ENCODE measurements around the gene DAB1.

DAB1 gene

GRCh38 chr1:56954664-56955063, 469.2 kb downstream of the DAB1 start:
- no peaks in the 10 kb centered on the region for H3K9me3 ChIP-seq (ENCODE audit: low read length)
- H3K9me2 ChIP-seq (ENCODE audit: low read depth, low read length) = no peaks in the 10 kb centered on the region
- no peaks in the 10 kb centered on the region for H3K4me1 ChIP-seq (ENCODE audit: insufficient read depth, low read length, severe bottlenecking)
- H3K4me3 ChIP-seq (ENCODE audit: low read depth, low read length, poor library complexity, severe bottlenecking) = no peak overlapping the region
- no peaks in the 10 kb centered on the region for H3K79me2 ChIP-seq (ENCODE audit: insufficient read depth, low read length)
- H3K9ac ChIP-seq (ENCODE audit: low read length) = no peak overlapping the region
- no peak overlapping the region for H2AFZ ChIP-seq (ENCODE audit: low read length)
- TF ChIP-seq CTCF (IDR thresholded peaks at IDR 0.05; ENCODE audit: low read length) = no peak
- no peak for TF ChIP-seq EZH2 (IDR thresholded peaks at IDR 0.05; ENCODE audit: borderline replicate concordance, low read length)
- H3K4me2 ChIP-seq (ENCODE audit: low read length) = no peak overlapping the region
- H3K27ac ChIP-seq (ENCODE audit: low read depth, low read length, poor library complexity, severe bottlenecking) = no peak overlapping the region
- H3F3A ChIP-seq (ENCODE audit: insufficient read depth, low read length) = no peaks in the 10 kb centered on the region
- H3K36me3 ChIP-seq (ENCODE audit: insufficient read depth, low read length) = no peaks in the 10 kb centered on the region
- 0 out of 2 replicates have a peak, but pooled peaks cover 3% of the 10 kb centered on the region for H3K27me3 ChIP-seq (ENCODE audit: insufficient read depth, low read length)
- H4K20me1 ChIP-seq (ENCODE audit: insufficient read depth, low read length) = no peaks in the 10 kb centered on the region

GRCh38 chr1:56953386-56953785, 470.5 kb downstream of the DAB1 start:
- no peak overlapping the region for H3K4me3 ChIP-seq (ENCODE audit: low read depth, low read length, poor library complexity, severe bottlenecking)
- no peak overlapping the region for H3K27ac ChIP-seq (ENCODE audit: low read depth, low read length, poor library complexity, severe bottlenecking)
- no peaks in the 10 kb centered on the region for H3K4me1 ChIP-seq (ENCODE audit: insufficient read depth, low read length, severe bottlenecking)
- H3K9me2 ChIP-seq (ENCODE audit: low read depth, low read length) = no peaks in the 10 kb centered on the region
- H4K20me1 ChIP-seq (ENCODE audit: insufficient read depth, low read length) = no peaks in the 10 kb centered on the region
- no peak overlapping the region for H2AFZ ChIP-seq (ENCODE audit: low read length)
- H3F3A ChIP-seq (ENCODE audit: insufficient read depth, low read length) = no peaks in the 10 kb centered on the region
- H3K36me3 ChIP-seq (ENCODE audit: insufficient read depth, low read length) = no peaks in the 10 kb centered on the region
- TF ChIP-seq CTCF (IDR thresholded peaks at IDR 0.05; ENCODE audit: low read length) = no peak
- TF ChIP-seq EZH2 (IDR thresholded peaks at IDR 0.05; ENCODE audit: borderline replicate concordance, low read length) = no peak
- H3K4me2 ChIP-seq (ENCODE audit: low read length) = no peak overlapping the region
- H3K9me3 ChIP-seq (ENCODE audit: low read length) = no peaks in the 10 kb centered on the region
- H3K27me3 ChIP-seq (ENCODE audit: insufficient read depth, low read length) = 0 out of 2 replicates have a peak, but pooled peaks cover 3% of the 10 kb centered on the region
- H3K79me2 ChIP-seq (ENCODE audit: insufficient read depth, low read length) = no peaks in the 10 kb centered on the region
- no peak overlapping the region for H3K9ac ChIP-seq (ENCODE audit: low read length)

- H3K4me2 ChIP-seq (ENCODE audit: low read length) = no peak overlapping the region
- H3K9me3 ChIP-seq (ENCODE audit: low read length) = no peaks in the 10 kb centered on the region
- H3K27ac ChIP-seq (ENCODE audit: low read depth, low read length, poor library complexity, severe bottlenecking) = no peak overlapping the region
- H3K36me3 ChIP-seq (ENCODE audit: insufficient read depth, low read length) = no peaks in the 10 kb centered on the region
- H3K79me2 ChIP-seq (ENCODE audit: insufficient read depth, low read length) = no peaks in the 10 kb centered on the region
- no peak overlapping the region for H3K4me3 ChIP-seq (ENCODE audit: low read depth, low read length, poor library complexity, severe bottlenecking)
- H3K9me2 ChIP-seq (ENCODE audit: low read depth, low read length) = no peaks in the 10 kb centered on the region
- no peaks in the 10 kb centered on the region for H3K4me1 ChIP-seq (ENCODE audit: insufficient read depth, low read length, severe bottlenecking)
- no peaks in the 10 kb centered on the region for H3F3A ChIP-seq (ENCODE audit: insufficient read depth, low read length)
- H3K27me3 ChIP-seq (ENCODE audit: insufficient read depth, low read length) = 0 out of 2 replicates have a peak, but pooled peaks cover 3% of the 10 kb centered on the region
- no peak overlapping the region for H3K9ac ChIP-seq (ENCODE audit: low read length)
- H2AFZ ChIP-seq (ENCODE audit: low read length) = no peak overlapping the region
- TF ChIP-seq CTCF (IDR thresholded peaks at IDR 0.05; ENCODE audit: low read length) (no peak), EZH2 (IDR thresholded peaks at IDR 0.05; ENCODE audit: borderline replicate concordance, low read length) (no peak)
- no peaks in the 10 kb centered on the region for H4K20me1 ChIP-seq (ENCODE audit: insufficient read depth, low read length)
These were observed 471.4 kb downstream of the DAB1 start for GRCh38 chr1:56952501-56952900.

Data from OCI-LY1 (cell line).